UCSD-AML1 (cell line): ENCODE measurements around the gene RAB44.
"Not testable (repeated sequence)": the region's sequence is repeated elsewhere in the genome, so short reads cannot be mapped to it uniquely, and the experiment has no call there.

Source experiments
- DNase-seq: peaks from one replicate; lab custom pipeline; 2025; ENCODE audit not compliant: unreplicated experiment; lab: John Stamatoyannopoulos, UW

Gene RAB44, protein sequence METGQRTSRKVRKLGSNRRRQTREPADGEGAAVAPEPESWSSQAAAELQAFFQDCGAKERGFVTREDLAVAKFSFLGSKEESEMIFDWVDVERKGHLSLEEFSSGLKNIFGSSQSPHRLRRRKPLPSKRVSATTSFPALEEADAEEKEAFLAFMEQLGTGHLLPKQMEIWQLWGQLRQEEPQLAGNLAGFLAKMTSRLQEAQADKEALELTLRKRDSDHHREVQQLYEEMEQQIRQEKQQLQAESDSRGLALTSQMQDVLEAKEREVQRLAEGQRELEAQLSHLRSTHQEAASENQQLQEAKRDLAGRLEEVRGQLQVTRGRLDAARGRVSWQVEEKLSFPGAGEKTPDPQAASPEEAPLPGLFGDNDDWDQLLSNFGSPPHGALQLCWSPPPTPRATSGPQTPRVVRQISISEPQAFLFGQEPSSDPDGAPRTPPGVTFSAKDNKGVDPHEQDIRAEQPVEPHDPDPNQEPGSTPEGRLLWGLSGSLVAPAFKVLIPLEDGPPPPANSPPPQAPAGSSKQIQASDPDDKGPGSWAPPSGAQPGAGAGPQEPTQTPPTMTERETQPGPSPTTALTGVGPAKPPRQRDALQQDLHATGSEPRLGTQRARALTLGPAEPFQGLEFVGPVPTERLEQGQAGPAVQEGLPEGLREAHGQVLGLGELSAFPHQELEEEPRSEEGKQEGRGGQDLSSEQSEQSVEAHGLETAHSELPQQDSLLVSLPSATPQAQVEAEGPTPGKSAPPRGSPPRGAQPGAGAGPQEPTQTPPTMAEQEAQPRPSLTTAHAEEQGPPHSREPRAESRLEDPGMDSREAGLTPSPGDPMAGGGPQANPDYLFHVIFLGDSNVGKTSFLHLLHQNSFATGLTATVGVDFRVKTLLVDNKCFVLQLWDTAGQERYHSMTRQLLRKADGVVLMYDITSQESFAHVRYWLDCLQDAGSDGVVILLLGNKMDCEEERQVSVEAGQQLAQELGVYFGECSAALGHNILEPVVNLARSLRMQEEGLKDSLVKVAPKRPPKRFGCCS

DNA sequence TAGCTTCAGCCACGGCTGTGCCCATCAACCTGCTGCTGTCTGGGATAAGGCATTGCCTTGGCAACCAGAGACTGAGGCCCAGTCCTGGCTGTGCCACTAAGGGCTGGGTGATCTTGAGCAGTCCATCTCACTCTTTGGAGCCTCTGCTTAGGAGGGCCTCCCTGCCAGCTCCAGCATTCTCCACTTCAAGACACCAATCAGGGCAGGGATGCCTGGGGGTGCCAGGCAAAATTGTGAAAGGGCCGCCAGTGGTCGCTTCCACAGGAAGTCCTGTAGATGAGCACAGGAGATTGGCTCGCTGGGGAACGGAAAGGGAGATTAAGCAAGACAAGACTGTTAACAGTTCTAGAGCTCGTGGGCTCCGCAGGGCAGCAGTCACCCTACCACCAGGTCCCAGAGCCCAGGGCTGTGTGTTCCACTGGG lies at the start of gene RAB44:
TSS of gene RAB44 (plus strand) at position 346 of the 423 bp plus-strand sequence. CDS start 6,410 bp downstream, outside the sequence.
- DNase-seq: peak; percentile 64

GRCh38 chr6:36649086-36649485 lies 48.5 kb upstream of the RAB44 start:
- DNase-seq: no peak

- no peak for DNase-seq
Observed at GRCh38 chr6:36649701-36650484, 47.7 kb upstream of the RAB44 start.

GRCh38 chr6:36650848-36651478 lies 46.7 kb upstream of the RAB44 start:
- no peak for DNase-seq

DNA sequence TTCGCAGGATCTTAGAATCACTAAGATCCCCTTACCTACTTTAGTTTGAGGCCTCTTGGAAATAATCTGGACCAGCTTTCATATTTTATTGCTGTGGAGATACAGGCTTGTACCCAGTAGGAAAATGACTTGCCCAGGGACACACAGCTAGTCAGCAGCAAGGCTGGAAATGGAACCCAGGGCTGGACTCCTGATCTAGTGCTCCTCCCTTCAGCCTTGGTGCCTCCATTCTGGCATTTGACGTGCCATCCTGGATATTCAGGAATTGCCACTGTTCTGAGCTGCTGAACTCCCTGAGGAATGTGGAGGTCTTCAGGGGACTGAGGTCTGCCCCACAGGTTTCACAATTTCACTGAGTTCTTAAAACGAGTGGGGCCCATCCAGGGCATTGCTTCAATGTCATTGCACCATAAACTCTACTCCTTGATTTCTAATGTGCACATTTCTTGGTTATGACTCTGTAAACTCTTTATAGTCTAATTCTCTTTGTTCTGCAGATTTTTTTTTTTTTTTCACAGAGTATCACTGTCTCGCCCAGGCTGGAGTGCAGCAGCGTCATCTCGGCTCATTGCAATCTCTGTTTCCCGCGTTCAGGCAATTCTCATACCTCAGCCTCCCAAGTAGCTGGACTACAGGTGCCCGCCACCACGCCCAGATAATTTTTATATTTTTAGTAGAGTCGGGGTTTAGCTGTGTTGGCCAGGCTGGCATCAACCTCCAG lies 45.8 kb upstream of the RAB44 start:
- no peak for DNase-seq

GRCh38 chr6:36654469-36654868 lies 43.2 kb upstream of the RAB44 start:
- not testable (repeated sequence) for DNase-seq

GRCh38 chr6:36655085-36655724 lies 42.4 kb upstream of the RAB44 start:
- no peak for DNase-seq

DNA sequence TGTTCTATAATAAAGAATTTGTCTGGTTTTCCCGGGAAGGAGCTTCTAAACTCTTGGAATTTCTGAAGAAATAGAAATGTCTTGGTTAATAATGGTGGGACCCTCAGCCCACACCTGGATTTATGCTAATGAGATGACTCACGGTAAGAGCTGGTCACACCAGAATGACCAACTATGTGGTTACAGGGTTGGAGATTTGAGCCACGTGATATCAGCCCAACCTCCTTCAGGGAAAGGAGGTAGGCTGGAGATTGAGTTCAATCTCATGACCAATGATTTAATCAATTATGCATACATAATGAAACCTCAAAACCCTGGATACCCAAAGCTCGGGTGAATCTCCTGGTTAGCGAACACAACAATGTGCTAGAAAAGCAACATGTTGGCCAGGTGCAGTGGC lies 41.2 kb upstream of the RAB44 start:
- DNase-seq: no peak

GRCh38 chr6:36657271-36657670 lies 40.4 kb upstream of the RAB44 start:
- DNase-seq: no peak

DNA sequence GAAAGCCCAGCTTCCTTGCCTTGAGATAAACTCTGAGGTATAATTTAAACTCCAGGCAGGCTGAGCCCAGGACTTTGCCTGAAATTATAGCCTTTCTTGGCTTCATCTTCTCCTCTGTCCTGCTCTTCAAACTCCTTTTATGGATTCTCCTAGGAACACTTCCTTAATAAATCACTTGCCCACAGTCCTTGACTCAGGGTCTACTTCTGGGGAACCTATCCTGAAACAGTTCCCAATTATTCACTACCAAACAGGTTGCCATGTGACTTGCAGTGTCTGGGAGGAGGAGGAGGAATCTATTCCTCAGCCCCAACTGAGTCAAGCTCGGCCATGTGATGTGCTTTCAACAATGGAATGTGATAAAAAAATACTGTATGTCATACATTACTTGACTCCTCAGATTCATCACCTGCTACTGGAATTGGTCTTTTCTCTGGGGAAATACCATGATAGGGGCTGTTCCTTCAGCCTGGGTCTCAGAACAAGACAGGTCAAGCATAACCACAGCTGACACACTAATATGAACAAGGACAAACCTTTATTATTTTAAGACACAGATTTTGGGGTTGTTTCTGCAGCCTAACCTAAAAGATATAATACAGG lies 39.6 kb upstream of the RAB44 start:
- no peak for DNase-seq

- DNase-seq: no peak
Observed at GRCh38 chr6:36659271-36659670, 38.4 kb upstream of the RAB44 start.

DNA sequence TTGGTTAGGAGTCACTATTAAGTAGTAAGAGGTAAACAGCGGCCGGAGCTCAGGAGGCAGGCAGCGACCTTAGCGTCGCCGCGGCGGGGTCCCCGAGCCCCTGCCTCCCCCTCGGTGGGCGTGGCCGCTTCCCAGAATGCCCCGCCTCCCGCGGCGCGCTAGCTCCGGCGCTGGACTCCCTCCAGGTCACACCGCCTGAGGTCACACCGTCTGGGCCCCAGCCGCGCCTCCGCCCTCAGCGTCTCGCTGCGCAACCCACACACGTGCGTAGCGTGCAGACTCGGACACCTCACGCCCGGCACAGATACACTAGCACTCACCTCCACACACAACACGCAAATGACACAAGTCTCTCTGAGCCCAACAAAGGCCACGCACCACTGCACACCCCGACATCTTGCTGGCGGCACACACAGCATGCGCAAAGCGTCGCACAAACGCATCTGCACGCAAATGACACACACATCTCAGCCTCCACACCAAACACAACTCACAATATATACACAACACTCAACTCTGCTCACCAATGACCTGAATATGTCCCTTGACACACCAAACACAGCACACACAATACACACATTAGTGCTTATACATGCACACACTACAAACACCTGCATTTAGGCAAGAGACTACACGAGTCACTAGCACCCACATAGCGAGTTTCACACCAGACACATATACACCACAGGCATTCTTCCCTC lies 36.7 kb upstream of the RAB44 start:
- DNase-seq: no peak

DNA sequence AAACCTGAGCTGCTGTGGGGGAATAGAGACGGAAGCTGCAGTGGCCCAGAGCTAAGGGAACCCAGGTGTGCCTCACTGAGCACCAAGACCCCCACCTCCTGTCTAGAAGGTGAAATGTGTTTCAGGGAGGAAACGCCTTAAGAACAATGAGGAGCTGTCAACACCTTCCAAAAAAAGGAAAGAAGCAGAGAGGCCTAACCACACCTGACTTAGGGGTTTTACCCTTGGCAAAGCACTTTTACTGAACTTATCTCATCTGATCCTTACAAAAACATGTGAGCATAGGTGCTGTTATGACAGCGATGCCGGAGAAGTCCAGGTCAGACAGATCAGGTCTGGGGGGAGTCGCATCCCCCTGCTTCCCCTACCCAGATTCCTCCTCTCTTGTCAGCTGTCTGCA lies 35.2 kb upstream of the RAB44 start:
- no peak for DNase-seq

- DNase-seq: no peak
Observed at GRCh38 chr6:36662827-36663256, 34.8 kb upstream of the RAB44 start.

DNA sequence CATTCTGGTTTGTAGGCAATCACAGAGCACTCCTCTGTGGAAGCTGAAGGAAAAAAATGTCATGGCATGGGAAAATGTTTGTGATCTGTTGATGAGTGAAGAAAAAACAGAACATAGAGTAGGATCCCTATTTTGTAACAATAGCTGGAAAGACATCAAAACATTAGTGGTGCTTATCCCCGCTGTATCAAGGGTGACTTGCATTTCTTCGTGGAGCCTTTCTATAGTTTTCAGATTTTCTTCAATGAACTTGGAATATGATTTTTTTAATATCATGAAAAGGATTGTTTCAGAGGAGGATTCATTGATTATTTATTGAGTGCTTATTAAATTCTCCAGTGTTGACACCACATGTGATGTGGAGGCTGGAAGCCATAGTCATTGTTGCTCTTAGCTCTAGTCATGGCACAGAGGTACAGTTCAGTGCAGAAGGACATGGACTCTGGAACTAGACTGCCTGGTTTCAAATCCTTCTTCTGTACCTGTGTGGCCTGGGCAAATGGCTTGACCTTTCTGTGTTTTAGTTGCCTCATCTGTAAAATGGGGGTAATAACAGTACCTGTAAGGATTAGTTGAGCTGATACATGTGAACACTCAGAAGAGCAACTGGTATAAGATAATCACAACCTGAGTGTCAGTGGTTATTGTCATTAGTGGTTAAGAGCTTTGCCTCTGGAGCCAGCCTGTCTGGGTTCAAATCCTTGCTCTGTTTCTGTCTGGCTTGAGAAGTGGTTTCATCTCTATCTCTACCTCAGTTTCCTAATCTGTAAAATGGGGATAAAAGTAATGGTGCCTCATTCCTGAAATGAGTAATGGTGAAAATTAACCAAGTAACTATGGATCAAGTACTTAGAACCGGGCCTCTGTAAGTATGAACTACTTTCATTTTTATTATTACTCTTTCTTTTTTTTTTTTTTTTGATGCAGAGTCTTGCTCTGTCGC lies 33.9 kb upstream of the RAB44 start:
- DNase-seq: no peak

GRCh38 chr6:36665180-36665579 lies 32.4 kb upstream of the RAB44 start:
- no peak for DNase-seq

- no peak for DNase-seq
Observed at GRCh38 chr6:36666287-36666686, 31.3 kb upstream of the RAB44 start.
